ENCODE results near the gene KREMEN2.

- TF ChIP-seq CTCF (IDR thresholded peaks at IDR 0.05; ENCODE audit: insufficient read depth, low read length, poor library complexity, severe bottlenecking): no peak
- TF ChIP-seq EZH2phosphoT487 (conservative IDR thresholded peaks at IDR 0.05; ENCODE audit: low read length): no peak
These were observed 24.6 kb downstream of the KREMEN2 start for GRCh38 chr16:2988590-2989099.
